SJSA1 (cell line): Measurements from ENCODE around the gene BRD3OS. TPM values are rescaled to one million over a fixed set of nuclear protein-coding genes. Genes with fewer than 3 reads are reported as not detected.

Experiments
- DNase-seq, 2 experiments: peaks; one replicate each; pipeline ENCODE4 v3.0.0-alpha.2; 2015 to 2020; ENCODE audit warnings: low spot score in 2 of 2, low read depth in 1 of 2
- H3K27ac ChIP-seq: fragments of 250-450 bp; sonication (Bioruptor Pico); 2 replicates; pipeline ENCODE4 v1.5.1; 2020; ENCODE audit warnings: mild to moderate bottlenecking, moderate library complexity
- H3K27me3 ChIP-seq: fragments of 250-450 bp; sonication (Bioruptor Pico); replicated peaks from 2 replicates; pipeline ENCODE4 v1.5.1; 2020; ENCODE audit warnings: mild to moderate bottlenecking, moderate library complexity
- H3K36me3 ChIP-seq: fragments of 250-450 bp; sonication (Bioruptor Pico); 2 replicates; pipeline ENCODE4 v1.5.1; 2020; ENCODE audit warnings: mild to moderate bottlenecking
- H3K4me1 ChIP-seq: fragments of 250-450 bp; sonication (Bioruptor Pico); replicated peaks from 2 replicates; pipeline ENCODE4 v1.6.1; 2021; ENCODE audit warnings: mild to moderate bottlenecking
- H3K4me3 ChIP-seq: fragments of 250-450 bp; sonication (Bioruptor Pico); 2 replicates; pipeline ENCODE4 v1.5.1; 2020; ENCODE audit warnings: mild to moderate bottlenecking
- H3K9me3 ChIP-seq: fragments of 250-450 bp; sonication (Bioruptor Pico); replicated peaks from 2 replicates; pipeline ENCODE4 v1.5.1; 2020; ENCODE audit warnings: mild to moderate bottlenecking
- total RNA-seq: library from RNA; depleted of rRNA; stranded (reverse); fragments of >200 nt; shearing (Covaris generic); gene quantifications from 2 replicates; pipeline ENCODE4 v1.2.3, GENCODE V29; 2014

BRD3OS gene
- total RNA-seq, 1 experiment from 2014 or later = 4.0 TPM

DNA sequence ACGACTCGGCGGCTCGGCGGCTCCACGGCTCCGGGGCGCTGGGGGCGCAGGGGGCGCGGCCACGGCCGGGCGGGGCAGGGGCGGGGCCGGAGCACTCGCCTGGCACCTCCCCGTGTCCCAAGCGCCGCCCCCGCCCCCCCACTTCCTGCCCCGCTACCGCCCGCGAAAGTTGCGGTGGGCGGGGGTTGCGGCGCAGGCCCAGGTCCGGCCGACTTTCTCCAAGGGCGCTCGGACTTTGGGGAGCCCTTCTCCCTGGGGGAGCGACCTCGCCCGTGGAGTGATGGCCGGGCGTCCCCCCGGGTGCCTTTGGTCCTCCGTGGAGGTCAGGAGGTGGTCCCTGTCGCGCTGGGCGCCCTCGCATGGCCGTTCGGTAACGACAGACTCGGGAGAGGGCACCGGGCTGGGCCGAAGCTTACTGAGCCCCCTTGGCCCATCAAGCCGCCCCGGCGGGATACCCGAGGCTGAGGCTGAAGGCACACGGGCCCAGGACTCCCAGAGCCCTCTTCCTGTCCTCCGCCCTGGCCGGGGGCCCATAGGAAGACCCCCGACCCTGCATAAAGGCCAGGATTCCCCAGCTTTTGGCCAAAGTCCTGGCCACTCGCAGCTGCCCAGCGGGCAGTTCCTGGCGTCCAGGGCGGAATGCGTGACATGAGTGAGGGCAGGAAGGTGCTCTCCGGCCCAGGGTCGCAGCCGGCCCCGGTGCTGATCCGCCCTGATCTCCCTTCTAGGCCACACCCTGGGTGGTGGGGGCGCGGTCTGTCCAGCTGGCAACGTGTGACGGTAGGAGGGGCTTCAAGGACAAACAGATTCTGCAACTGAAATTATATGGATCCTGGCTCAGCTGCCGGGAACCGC lies 32.3 kb upstream of the BRD3OS start:
- Histone ChIP-seq H3K27me3 (no peaks in the 10 kb centered on the region), H3K9me3 (0 out of 2 replicates have a peak, but pooled peaks cover 9% of the 10 kb centered on the region), H3K4me3 (peak overlapping the region; percentile 99), H3K36me3 (peaks cover 37% of the 10 kb centered on the region), H3K4me1 (peaks cover 43% of the 10 kb centered on the region), H3K27ac (peak overlapping the region; percentile 80)
- peak; percentile 85 to 91 for DNase-seq

GRCh38 chr9:133993635-133994253 lies 31.5 kb upstream of the BRD3OS start:
- 0 out of 2 replicates have a peak, but pooled peaks cover 9% of the 10 kb centered on the region for H3K9me3 ChIP-seq
- H3K36me3 ChIP-seq = peaks cover 30% of the 10 kb centered on the region
- peaks cover 43% of the 10 kb centered on the region for H3K4me1 ChIP-seq
- no peak for DNase-seq
- H3K4me3 ChIP-seq = peak overlapping the region; percentile 99
- H3K27ac ChIP-seq = peak overlapping the region; percentile 80; the same call in 1 of the 2 replicates
- H3K27me3 ChIP-seq = no peaks in the 10 kb centered on the region

- H3K27ac ChIP-seq = no peak overlapping the region
- peaks cover 43% of the 10 kb centered on the region for H3K4me1 ChIP-seq
- H3K36me3 ChIP-seq = peaks cover 28% of the 10 kb centered on the region
- no peak overlapping the region for H3K4me3 ChIP-seq
- peak; percentile 71 to 77 for DNase-seq
- H3K9me3 ChIP-seq = 0 out of 2 replicates have a peak, but pooled peaks cover 9% of the 10 kb centered on the region
- H3K27me3 ChIP-seq = no peaks in the 10 kb centered on the region
Observed at GRCh38 chr9:133994353-133995011, 30.8 kb upstream of the BRD3OS start.

DNA sequence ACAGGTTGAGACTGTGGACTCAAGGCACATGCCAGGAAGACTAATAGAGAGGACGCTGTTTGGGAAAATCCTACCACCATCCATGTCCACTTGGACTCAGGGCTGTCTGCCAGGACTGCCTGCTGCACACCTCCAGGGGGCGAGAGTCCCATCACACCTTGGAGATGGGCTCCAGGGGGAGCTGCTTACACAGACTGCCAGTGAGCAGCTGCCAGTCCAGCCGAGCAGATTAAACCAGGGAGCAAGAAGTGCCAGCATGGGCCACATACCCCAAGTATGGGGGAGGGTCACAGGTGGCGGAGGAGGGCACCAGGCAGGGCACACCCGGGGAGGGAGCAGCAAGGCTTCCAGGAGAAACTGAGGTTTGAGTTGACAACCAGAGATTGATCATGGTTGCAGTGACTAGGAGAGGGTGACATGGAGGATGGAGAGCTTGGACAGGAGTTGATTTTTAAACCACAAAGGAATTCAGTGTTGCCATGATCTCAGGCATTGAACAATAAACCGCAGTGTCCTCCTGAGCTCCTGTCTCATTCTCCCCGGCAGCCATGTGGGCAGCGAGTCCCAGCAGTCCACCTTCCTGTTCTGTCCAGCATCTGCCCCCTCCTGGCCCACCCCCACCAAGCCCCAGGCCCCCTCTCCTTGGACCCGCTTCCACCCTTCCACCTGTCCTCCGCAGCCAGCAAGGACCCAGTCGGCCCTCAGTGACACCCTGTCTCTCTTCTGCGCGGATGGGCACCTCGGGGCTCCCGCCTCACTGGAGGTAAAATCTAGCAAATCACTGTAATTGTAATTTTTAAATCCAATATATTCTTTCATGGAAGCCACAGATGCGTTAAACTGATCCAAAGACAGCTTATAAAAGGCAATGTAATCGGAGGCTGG lies 30.0 kb upstream of the BRD3OS start:
- no peaks in the 10 kb centered on the region for H3K27me3 ChIP-seq
- peaks cover 21% of the 10 kb centered on the region for H3K36me3 ChIP-seq
- no peak for DNase-seq
- 0 out of 2 replicates have a peak, but pooled peaks cover 9% of the 10 kb centered on the region for H3K9me3 ChIP-seq
- H3K27ac ChIP-seq = no peak overlapping the region
- H3K4me3 ChIP-seq = no peak overlapping the region
- H3K4me1 ChIP-seq = peaks cover 36% of the 10 kb centered on the region

- Histone ChIP-seq H3K4me3 (no peak overlapping the region), H3K27ac (no peak overlapping the region), H3K27me3 (no peaks in the 10 kb centered on the region), H3K36me3 (peaks cover 6% of the 10 kb centered on the region), H3K4me1 (peaks cover 30% of the 10 kb centered on the region), H3K9me3 (0 out of 2 replicates have a peak, but pooled peaks cover 6% of the 10 kb centered on the region)
- DNase-seq = no peak
Observed at GRCh38 chr9:133996531-133997520, 28.5 kb upstream of the BRD3OS start.

DNA sequence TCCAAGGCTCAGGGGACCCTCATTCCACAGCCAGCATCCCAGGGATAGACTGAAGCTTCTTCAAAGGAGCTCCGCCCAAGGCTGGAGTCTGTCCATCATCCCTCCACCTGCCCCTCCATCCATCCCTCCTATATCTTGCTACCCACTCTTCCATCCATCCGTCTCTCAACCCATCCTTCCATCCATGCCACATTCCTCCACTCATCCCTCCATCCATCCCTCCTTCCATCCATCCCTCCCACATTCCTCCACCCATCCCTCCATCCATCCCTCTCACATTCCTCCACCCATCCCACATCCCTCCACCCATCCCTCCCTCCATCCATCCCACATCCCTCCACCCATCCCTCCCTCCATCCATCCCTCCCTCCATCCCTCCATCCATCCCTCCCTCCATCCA lies 27.7 kb upstream of the BRD3OS start:
- H3K36me3 ChIP-seq = no peaks in the 10 kb centered on the region
- DNase-seq = no peak
- no peaks in the 10 kb centered on the region for H3K9me3 ChIP-seq

DNA sequence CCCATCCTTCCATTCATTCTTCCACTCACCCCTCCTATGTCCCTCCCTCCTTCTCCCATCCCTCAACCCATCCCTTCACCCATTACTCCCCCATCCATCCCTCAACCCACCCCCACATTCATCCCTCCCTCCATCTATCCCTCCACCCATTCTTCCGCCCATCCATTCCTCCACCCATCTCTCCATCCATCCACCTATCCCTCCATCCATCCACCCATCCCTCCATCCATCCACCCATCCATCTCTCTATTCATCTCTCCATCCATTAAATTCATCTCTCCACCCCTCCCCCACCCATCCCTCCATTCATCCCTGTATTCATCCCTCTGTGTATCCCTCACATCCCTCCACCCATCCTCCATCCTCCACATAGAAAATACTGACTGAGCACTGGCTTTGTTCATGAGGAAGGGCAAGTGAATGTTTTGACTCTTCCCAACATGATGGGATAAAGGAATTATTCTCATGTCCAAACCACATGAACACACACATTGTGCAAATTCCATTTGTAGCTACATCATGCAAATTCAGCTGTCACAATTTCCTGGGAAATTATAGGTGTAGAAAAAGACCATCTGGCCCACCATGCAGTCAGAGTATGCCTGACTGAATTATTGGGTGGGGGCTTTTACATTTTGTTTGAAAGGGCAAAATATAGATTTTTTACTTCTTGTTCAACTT lies 26.2 kb upstream of the BRD3OS start:
- peaks cover 18% of the 10 kb centered on the region for H3K4me1 ChIP-seq
- no peak overlapping the region for H3K27ac ChIP-seq
- DNase-seq = no peak
- H3K36me3 ChIP-seq = no peaks in the 10 kb centered on the region
- H3K4me3 ChIP-seq = no peak overlapping the region
- no peaks in the 10 kb centered on the region for H3K9me3 ChIP-seq
- H3K27me3 ChIP-seq = no peaks in the 10 kb centered on the region

More for the DNA sequence above, 27.7 kb upstream of the BRD3OS start:
- no peak overlapping the region for H3K4me3 ChIP-seq
- H3K4me1 ChIP-seq = peaks cover 30% of the 10 kb centered on the region
- H3K27me3 ChIP-seq = no peaks in the 10 kb centered on the region
- H3K27ac ChIP-seq = no peak overlapping the region

DNA sequence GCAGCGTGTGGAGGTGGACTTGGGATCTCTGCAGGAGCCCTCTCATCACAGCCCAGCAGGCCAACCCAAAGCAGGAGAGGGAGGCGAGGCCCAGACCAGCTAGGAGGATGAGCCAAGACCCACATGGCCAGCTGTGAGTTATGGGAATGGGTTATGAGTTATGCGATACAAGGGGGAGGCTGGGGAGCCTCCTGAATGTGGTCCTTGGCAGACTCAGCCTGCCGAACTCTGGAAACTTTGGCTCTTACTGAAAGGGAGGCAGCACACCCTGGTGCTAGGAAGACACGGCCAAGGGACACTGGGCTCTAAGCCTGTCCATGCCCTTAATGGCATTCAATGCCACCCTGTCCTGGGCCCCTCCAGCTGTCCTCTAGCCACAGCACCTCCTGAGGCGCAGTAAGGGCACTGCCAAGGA lies 25.4 kb upstream of the BRD3OS start:
- Histone ChIP-seq H3K36me3 (no peaks in the 10 kb centered on the region), H3K27ac (no peak overlapping the region), H3K4me1 (peaks cover 10% of the 10 kb centered on the region), H3K9me3 (no peaks in the 10 kb centered on the region), H3K4me3 (no peak overlapping the region), H3K27me3 (no peaks in the 10 kb centered on the region)
- DNase-seq = no peak

DNA sequence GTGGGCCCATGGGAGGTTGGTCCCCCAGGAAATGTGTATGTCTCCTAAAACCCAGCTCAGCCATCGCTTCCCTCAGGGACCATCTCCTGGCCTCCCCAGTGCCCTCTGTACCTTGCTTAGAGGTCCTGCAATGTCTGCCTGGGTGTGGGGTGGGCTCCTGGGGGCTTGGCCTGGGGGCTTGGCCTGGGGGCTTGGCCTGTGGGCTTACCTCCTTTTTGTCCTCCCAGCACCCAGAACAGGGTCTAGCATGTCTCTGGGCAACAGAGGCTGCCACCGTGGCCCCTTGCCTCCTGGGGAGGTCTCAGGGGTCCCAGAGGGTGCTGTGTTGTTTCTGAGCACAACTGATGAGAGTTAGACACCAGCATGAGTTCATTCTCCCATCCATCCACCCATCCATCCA lies 22.5 kb upstream of the BRD3OS start:
- Histone ChIP-seq H3K9me3 (no peaks in the 10 kb centered on the region), H3K4me1 (no peaks in the 10 kb centered on the region), H3K27ac (no peak overlapping the region), H3K36me3 (no peaks in the 10 kb centered on the region), H3K27me3 (no peaks in the 10 kb centered on the region), H3K4me3 (no peak overlapping the region)
- no peak for DNase-seq

- H3K36me3 ChIP-seq = no peaks in the 10 kb centered on the region
- no peak overlapping the region for H3K27ac ChIP-seq
- H3K4me3 ChIP-seq = no peak overlapping the region
- H3K27me3 ChIP-seq = no peaks in the 10 kb centered on the region
- H3K9me3 ChIP-seq = no peaks in the 10 kb centered on the region
- DNase-seq = no peak
- H3K4me1 ChIP-seq = no peaks in the 10 kb centered on the region
Observed at GRCh38 chr9:134003237-134003636, 22.0 kb upstream of the BRD3OS start.

DNA sequence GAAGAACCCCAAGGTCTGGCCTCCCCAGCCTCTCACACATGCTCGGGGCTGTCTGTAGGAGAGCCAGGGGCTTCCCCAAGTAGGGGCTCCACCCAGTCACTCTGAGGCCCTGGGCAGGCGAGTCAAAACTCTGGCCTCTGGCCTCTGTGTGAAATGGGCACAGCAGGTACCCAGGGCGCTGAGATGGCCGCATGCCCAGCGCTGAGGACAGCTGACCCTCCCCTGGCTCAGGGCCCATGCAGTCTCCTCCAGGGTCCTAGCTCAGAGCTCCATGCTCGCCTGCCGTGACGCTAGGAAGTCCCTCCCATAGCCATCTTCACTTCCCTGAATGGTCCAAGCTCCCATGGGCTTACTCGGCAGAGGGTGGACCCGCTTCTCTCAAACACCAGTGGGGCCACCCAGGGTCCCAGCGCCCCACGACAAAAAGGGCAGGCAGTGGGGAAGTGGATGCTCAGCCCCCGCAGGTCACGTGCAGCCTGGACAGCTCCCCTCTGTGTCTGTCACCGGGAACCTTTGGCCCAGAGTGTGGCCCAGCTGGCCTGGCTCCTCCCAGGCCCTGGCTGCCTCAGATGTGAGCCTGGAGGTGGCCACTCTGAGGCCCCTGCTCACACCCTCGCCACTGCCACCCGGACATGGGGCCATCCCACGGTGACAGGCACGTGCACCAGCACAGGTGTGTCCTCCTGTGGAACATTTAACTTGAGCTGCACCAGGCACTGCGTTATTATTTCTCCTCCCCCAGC lies 21.0 kb upstream of the BRD3OS start:
- Histone ChIP-seq H3K27ac (no peak overlapping the region), H3K27me3 (no peaks in the 10 kb centered on the region; the same call in 1 of the 2 replicates), H3K4me3 (no peak overlapping the region), H3K36me3 (no peaks in the 10 kb centered on the region), H3K4me1 (no peaks in the 10 kb centered on the region), H3K9me3 (no peaks in the 10 kb centered on the region)
- no peak for DNase-seq
